BJ (cell line): ENCODE data around the gene IGSF11. TPM values are rescaled to one million over a fixed set of nuclear protein-coding genes. Genes with fewer than 3 reads are reported as not detected.

Source experiments
- CTCF ChIA-PET: fragments of 350-600 bp; formaldehyde crosslinking; extraction: SDS; loops from one replicate; lab custom pipeline; 2021; ENCODE audit warnings: antibody characterized with exemption, inconsistent platforms; lab: Yijun Ruan, JAX
- POLR2A ChIA-PET: fragments of 300-600 bp; sonication (Branson Sonifier 250); formaldehyde crosslinking; extraction: SDS; loops from one replicate; lab custom pipeline; 2021; ENCODE audit warnings: antibody characterized with exemption; lab: Charles Lee
- DNase-seq: peaks from one replicate; pipeline ENCODE4 v3.0.0-alpha.2; 2011; ENCODE audit warnings: low read depth
- H3K27me3 ChIP-seq: 2 replicates; pipeline ENCODE4 v1.6.0; 2011; ENCODE audit warnings: low read length; ENCODE audit not compliant: control insufficient read depth, insufficient read depth
- H3K36me3 ChIP-seq: 2 replicates; pipeline ENCODE4 v1.5.1; 2011; ENCODE audit warnings: low read length; ENCODE audit not compliant: control insufficient read depth, insufficient read depth
- H3K4me3 ChIP-seq: 2 replicates; pipeline ENCODE4 v1.5.1; 2011; ENCODE audit warnings: low read depth, mild to moderate bottlenecking, control low read depth, low read length
- polyA plus RNA-seq: library from polyadenylated mRNA; depleted of rRNA; stranded (reverse); fragments of >200 nt; gene quantifications from 2 replicates; pipeline ENCODE4 v1.2.3, GENCODE V29; 2011
- TF ChIP-seq, protein P1 (sequence below): IDR thresholded peaks from 2 replicates; pipeline ENCODE4 v1.5.1; 2011; ENCODE audit warnings: low read depth, mild to moderate bottlenecking, control low read depth, inconsistent platforms, low read length, moderate library complexity; ENCODE audit not compliant: insufficient read depth

Gene IGSF11
- polyA plus RNA-seq, 1 experiment, result 0.20 TPM

DNA sequence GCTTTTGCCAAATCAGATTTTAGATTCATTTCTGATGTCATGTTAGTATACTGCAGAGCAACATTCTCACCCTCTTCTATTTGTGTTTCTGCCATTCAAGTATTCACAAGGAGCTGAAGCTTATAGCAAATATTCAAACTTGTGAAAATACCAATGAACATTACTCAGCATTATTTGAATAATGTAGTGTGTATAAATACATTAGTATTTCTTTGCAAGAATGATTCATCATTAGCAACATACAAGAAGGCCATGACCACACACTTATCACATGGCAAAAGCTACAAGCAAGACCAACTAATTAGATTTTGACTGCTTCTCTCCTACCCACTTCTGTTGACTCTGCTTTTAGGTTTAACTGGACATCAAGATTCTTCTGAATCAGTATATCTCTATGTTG, 124.9 kb downstream of the IGSF11 start:
- POLR2A ChIA-PET, result no interaction called here
- TF ChIP-seq, protein P1, sequence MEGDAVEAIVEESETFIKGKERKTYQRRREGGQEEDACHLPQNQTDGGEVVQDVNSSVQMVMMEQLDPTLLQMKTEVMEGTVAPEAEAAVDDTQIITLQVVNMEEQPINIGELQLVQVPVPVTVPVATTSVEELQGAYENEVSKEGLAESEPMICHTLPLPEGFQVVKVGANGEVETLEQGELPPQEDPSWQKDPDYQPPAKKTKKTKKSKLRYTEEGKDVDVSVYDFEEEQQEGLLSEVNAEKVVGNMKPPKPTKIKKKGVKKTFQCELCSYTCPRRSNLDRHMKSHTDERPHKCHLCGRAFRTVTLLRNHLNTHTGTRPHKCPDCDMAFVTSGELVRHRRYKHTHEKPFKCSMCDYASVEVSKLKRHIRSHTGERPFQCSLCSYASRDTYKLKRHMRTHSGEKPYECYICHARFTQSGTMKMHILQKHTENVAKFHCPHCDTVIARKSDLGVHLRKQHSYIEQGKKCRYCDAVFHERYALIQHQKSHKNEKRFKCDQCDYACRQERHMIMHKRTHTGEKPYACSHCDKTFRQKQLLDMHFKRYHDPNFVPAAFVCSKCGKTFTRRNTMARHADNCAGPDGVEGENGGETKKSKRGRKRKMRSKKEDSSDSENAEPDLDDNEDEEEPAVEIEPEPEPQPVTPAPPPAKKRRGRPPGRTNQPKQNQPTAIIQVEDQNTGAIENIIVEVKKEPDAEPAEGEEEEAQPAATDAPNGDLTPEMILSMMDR, result no peak
- H3K4me3 ChIP-seq, result no peak overlapping the region
- H3K36me3 ChIP-seq, result no peaks in the 10 kb centered on the region
- CTCF ChIA-PET, result interaction anchor here (1.5 kb wide), 1 partner anchor 28 kb away, joined by 3 read pairs; no protein-coding TSS in a partner anchor
- no peak for DNase-seq
- H3K27me3 ChIP-seq, result no peaks in the 10 kb centered on the region

DNA sequence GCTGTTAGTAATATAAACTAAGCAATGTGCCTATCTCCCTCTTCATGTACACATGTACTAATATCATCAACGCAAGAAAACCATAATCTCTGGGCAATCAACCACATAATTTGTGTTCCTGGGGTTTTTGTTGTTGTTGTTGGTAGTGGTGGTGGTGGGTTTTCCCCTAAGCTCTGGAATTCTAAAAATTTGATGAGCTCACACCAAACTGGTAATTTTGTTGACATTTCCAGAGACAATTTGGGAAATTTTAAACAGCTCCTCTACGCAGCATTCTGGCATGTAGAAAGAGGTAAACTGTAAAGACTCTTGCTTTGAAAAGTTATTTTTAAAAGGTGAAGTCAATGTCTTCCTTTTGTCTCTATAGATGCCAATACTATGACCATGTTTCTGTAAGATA, 126.7 kb downstream of the IGSF11 start:
- Histone ChIP-seq H3K36me3 (no peaks in the 10 kb centered on the region), H3K27me3 (no peaks in the 10 kb centered on the region), H3K4me3 (no peak overlapping the region)
- POLR2A ChIA-PET, result no interaction called here
- CTCF ChIA-PET, result no interaction called here
- TF ChIP-seq, protein P1, result no peak
- no peak for DNase-seq

DNA sequence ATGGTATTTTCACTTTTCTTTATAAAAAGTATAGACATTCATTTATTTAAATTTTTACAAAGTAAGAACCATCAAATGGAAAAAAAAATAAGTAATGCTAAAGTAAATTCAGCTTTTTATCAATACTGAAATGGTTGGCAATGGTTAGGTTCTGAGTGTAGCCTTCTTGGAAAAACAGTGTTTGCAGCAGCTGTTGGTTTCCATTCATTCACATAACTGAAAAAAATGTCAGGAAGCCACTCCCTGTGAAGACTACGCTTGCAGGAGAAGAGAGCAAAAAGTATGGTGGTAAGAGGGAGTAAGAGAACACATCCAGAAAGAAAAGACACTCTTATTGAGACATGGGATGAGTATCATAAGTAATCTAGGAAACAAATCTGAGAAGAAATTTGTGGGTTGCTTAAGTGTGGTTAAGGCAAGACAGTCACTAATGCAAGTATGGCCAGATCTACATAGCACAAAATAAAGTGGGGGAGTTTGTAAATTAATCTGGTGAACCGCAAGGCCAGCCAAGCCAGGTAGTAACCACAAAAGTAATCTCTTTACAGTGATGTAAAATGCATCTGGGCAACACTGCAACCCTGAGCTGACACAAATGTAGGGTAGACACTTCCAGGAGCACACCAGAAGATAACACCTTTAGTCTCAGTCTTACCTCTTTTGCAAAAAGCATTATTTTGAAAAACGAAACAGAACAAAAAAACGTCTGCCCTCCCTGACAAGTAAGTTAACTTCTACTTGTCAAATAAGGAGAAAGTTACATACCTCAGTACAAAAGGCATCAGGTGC, 133.7 kb downstream of the IGSF11 start:
- H3K27me3 ChIP-seq, result no peaks in the 10 kb centered on the region
- CTCF ChIA-PET, result no interaction called here
- POLR2A ChIA-PET, result no interaction called here
- H3K36me3 ChIP-seq, result no peaks in the 10 kb centered on the region
- DNase-seq, result no peak
- H3K4me3 ChIP-seq, result no peak overlapping the region
- TF ChIP-seq, protein P1, result no peak

DNA sequence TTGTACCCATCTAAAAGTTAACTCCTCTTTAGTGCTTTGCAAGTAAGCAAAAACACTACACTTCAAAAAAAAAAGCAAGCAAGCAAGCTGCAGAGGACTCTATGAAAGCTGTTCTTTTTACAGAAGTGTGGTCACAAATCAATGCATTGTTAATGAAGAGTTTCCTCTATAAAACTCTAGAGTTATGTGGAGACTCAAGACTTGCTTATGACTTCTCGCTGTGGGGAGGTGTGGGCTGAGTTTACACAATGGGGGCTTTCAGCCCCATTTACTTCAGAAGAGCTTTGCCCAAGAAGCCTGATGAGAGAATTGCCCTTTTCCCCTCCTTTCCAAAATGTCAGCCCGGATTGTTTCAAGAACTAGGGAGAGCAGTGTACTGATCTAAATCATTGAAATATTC, 144.4 kb downstream of the IGSF11 start:
- ChIA-PET CTCF (interaction anchor here (2.1 kb wide), 1 partner anchor 10 kb away, joined by 6 read pairs; no protein-coding TSS in a partner anchor), POLR2A (no interaction called here)
- H3K36me3 ChIP-seq, result no peaks in the 10 kb centered on the region
- no peaks in the 10 kb centered on the region for H3K27me3 ChIP-seq
- TF ChIP-seq, protein P1, result no peak
- no peak for DNase-seq
- no peak overlapping the region for H3K4me3 ChIP-seq

DNA sequence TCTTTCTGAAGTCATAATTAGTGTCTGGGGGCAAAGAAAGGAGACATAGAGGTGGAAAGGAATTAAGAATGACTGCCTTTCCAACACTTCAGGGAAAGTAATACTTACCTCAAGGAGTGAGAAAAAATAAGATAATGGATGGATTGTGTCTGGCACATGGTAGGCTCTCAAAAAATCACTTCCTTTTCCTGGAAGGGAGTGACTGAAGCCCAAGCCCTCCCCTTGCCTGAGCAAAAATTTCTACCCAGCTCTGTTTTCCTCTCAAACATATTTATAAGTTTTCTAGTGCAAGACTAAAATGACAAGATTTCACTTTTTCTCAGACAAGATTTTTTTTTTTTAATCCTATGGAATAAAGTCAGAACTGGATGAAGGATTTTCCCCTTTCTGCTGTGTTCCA, 145.0 kb downstream of the IGSF11 start:
- TF ChIP-seq, protein P1, result no peak
- Histone ChIP-seq H3K27me3 (no peaks in the 10 kb centered on the region), H3K36me3 (no peaks in the 10 kb centered on the region), H3K4me3 (no peak overlapping the region)
- no peak for DNase-seq
- ChIA-PET POLR2A (no interaction called here), CTCF (interaction anchor here (2.1 kb wide), 1 partner anchor 10 kb away, joined by 6 read pairs; no protein-coding TSS in a partner anchor)
